Neuron (in vitro differentiated cells): ENCODE measurements around the gene ENTPD8.

Experiments used
- H2AFZ ChIP-seq: one replicate; pipeline ENCODE4 v1.6.1; 2013; ENCODE audit warnings: low read depth, mild to moderate bottlenecking, inconsistent platforms, low read length, moderate library complexity
- H3K27me3 ChIP-seq: one replicate; pipeline ENCODE4 v1.6.1; 2013; ENCODE audit warnings: low read length; ENCODE audit not compliant: insufficient read depth
- H3K36me3 ChIP-seq: one replicate; pipeline ENCODE4 v1.6.1; 2013; ENCODE audit warnings: low read length; ENCODE audit not compliant: insufficient read depth
- H3K4me1 ChIP-seq: one replicate; pipeline ENCODE4 v1.6.1; 2013; ENCODE audit warnings: low read length; ENCODE audit not compliant: insufficient read depth
- H3K4me3 ChIP-seq: 2 replicates; pipeline ENCODE4 v1.5.1; 2013; ENCODE audit warnings: mild to moderate bottlenecking, low read length, moderate library complexity
- H3K9me3 ChIP-seq: one replicate; pipeline ENCODE4 v1.6.1; 2013; ENCODE audit warnings: low read length

Gene ENTPD8

GRCh38 chr9:137459601-137460362, 18.6 kb upstream of the ENTPD8 start:
- H3K36me3 ChIP-seq: peaks cover 26% of the 10 kb centered on the region
- peaks cover 2% of the 10 kb centered on the region for H3K9me3 ChIP-seq
- H3K4me1 ChIP-seq: peaks cover 14% of the 10 kb centered on the region
- peak overlapping the region; percentile 73 for H3K4me3 ChIP-seq
- no peaks in the 10 kb centered on the region for H3K27me3 ChIP-seq
- H2AFZ ChIP-seq: peak overlapping the region; percentile 86

- H3K4me3 ChIP-seq: peak within 1 kb of the TSS; percentile 73
- H3K4me1 ChIP-seq: peaks cover 14% of the 10 kb centered on the region
- no peaks in the 10 kb centered on the region for H3K27me3 ChIP-seq
- peak within 1 kb of the TSS; percentile 86 for H2AFZ ChIP-seq
- no peaks in the 10 kb centered on the region for H3K9me3 ChIP-seq
- H3K36me3 ChIP-seq: peaks cover 31% of the 10 kb centered on the region
Measured at GRCh38 chr9:137459152-137459600, 18.0 kb upstream of the ENTPD8 start, which contains the start of gene NSMF. NSMF (minus strand) TSS chr9:137459334; CDS start chr9:137459102, 232 bp downstream.

- Histone ChIP-seq H2AFZ (peak overlapping the region; percentile 24), H3K36me3 (peaks cover 31% of the 10 kb centered on the region), H3K9me3 (no peaks in the 10 kb centered on the region), H3K4me3 (peak overlapping the region; percentile 73), H3K27me3 (no peaks in the 10 kb centered on the region), H3K4me1 (peaks cover 14% of the 10 kb centered on the region)
Measured at GRCh38 chr9:137458194-137459151, 17.3 kb upstream of the ENTPD8 start.

GRCh38 chr9:137457406-137458193, 16.4 kb upstream of the ENTPD8 start:
- Histone ChIP-seq H3K36me3 (peaks cover 37% of the 10 kb centered on the region), H3K4me1 (peaks cover 14% of the 10 kb centered on the region), H2AFZ (no peak overlapping the region), H3K4me3 (peak overlapping the region; percentile 73), H3K9me3 (no peaks in the 10 kb centered on the region), H3K27me3 (no peaks in the 10 kb centered on the region)

- no peaks in the 10 kb centered on the region for H3K27me3 ChIP-seq
- no peak overlapping the region for H3K4me3 ChIP-seq
- peaks cover 14% of the 10 kb centered on the region for H3K4me1 ChIP-seq
- no peak overlapping the region for H2AFZ ChIP-seq
- peaks cover 42% of the 10 kb centered on the region for H3K36me3 ChIP-seq
- H3K9me3 ChIP-seq: no peaks in the 10 kb centered on the region
Measured at GRCh38 chr9:137456864-137457405, 15.8 kb upstream of the ENTPD8 start.

GRCh38 chr9:137456061-137456863, 15.1 kb upstream of the ENTPD8 start:
- no peak overlapping the region for H2AFZ ChIP-seq
- peaks cover 42% of the 10 kb centered on the region for H3K36me3 ChIP-seq
- H3K4me3 ChIP-seq: no peak overlapping the region
- peaks cover 14% of the 10 kb centered on the region for H3K4me1 ChIP-seq
- H3K27me3 ChIP-seq: no peaks in the 10 kb centered on the region
- H3K9me3 ChIP-seq: no peaks in the 10 kb centered on the region

- Histone ChIP-seq H3K36me3 (peaks cover 42% of the 10 kb centered on the region), H3K4me1 (peaks cover 14% of the 10 kb centered on the region), H3K27me3 (no peaks in the 10 kb centered on the region), H2AFZ (no peak overlapping the region), H3K4me3 (no peak overlapping the region), H3K9me3 (no peaks in the 10 kb centered on the region)
Measured at GRCh38 chr9:137455359-137455991, 14.3 kb upstream of the ENTPD8 start.

GRCh38 chr9:137454597-137455358, 13.6 kb upstream of the ENTPD8 start:
- Histone ChIP-seq H2AFZ (no peak overlapping the region), H3K36me3 (peaks cover 47% of the 10 kb centered on the region), H3K4me3 (no peak overlapping the region), H3K9me3 (no peaks in the 10 kb centered on the region), H3K27me3 (no peaks in the 10 kb centered on the region), H3K4me1 (peaks cover 13% of the 10 kb centered on the region)

- H3K4me3 ChIP-seq: no peak overlapping the region
- peaks cover 52% of the 10 kb centered on the region for H3K36me3 ChIP-seq
- H2AFZ ChIP-seq: no peak overlapping the region
Measured at GRCh38 chr9:137454145-137454596, 13.0 kb upstream of the ENTPD8 start.

GRCh38 chr9:137453643-137454081, 12.5 kb upstream of the ENTPD8 start:
- Histone ChIP-seq H3K4me3 (no peak overlapping the region), H3K27me3 (no peaks in the 10 kb centered on the region), H3K4me1 (peaks cover 8% of the 10 kb centered on the region), H3K9me3 (no peaks in the 10 kb centered on the region), H3K36me3 (peaks cover 56% of the 10 kb centered on the region), H2AFZ (no peak overlapping the region)

More at GRCh38 chr9:137454145-137454596, 13.0 kb upstream of the ENTPD8 start:
- H3K9me3 ChIP-seq: no peaks in the 10 kb centered on the region
- H3K4me1 ChIP-seq: peaks cover 8% of the 10 kb centered on the region
- H3K27me3 ChIP-seq: no peaks in the 10 kb centered on the region
